ENCODE measurements around the gene KRT14. TPM values are rescaled to one million over a fixed set of nuclear protein-coding genes. Genes with fewer than 3 reads are reported as not detected.

KRT14 gene
- total and polyA plus RNA-seq, 2 experiments from 2014 or later, result not detected

GRCh38 chr17:41618341-41619035, 31.8 kb upstream of the KRT14 start:
- Histone ChIP-seq H3K4me2 (no peak overlapping the region), H2AFZ (no peak overlapping the region), H3K36me3 (ENCODE audit: insufficient read depth) (no peaks in the 10 kb centered on the region), H4K20me1 (replicated peaks; ENCODE audit: insufficient read depth) (no peaks in the 10 kb centered on the region), H3K79me2 (replicated peaks; ENCODE audit: insufficient read depth) (no peaks in the 10 kb centered on the region), H3K27ac (ENCODE audit: low read depth) (no peak overlapping the region), H3K9me2 (ENCODE audit: insufficient read depth) (no peaks in the 10 kb centered on the region), H3F3A (replicated peaks; ENCODE audit: low read depth) (no peaks in the 10 kb centered on the region), H3K4me3 (no peak overlapping the region), H3K27me3 (ENCODE audit: insufficient read depth) (no peaks in the 10 kb centered on the region), H3K4me1 (ENCODE audit: insufficient read depth) (no peaks in the 10 kb centered on the region)
- H3K4me3 Mint-ChIP-seq, result no peak overlapping the region
- peaks cover 18% of the 10 kb centered on the region for H3K27me3 Mint-ChIP-seq (ENCODE audit: insufficient read depth, low read depth, poor library complexity)
- DNase-seq (ENCODE audit: low spot score) (no peak), ATAC-seq (no peak)
- no peak for TF ChIP-seq EZH2 (IDR thresholded peaks at IDR 0.05; ENCODE audit: low read depth, unreplicated experiment)
- TF ChIP-seq, protein P1, sequence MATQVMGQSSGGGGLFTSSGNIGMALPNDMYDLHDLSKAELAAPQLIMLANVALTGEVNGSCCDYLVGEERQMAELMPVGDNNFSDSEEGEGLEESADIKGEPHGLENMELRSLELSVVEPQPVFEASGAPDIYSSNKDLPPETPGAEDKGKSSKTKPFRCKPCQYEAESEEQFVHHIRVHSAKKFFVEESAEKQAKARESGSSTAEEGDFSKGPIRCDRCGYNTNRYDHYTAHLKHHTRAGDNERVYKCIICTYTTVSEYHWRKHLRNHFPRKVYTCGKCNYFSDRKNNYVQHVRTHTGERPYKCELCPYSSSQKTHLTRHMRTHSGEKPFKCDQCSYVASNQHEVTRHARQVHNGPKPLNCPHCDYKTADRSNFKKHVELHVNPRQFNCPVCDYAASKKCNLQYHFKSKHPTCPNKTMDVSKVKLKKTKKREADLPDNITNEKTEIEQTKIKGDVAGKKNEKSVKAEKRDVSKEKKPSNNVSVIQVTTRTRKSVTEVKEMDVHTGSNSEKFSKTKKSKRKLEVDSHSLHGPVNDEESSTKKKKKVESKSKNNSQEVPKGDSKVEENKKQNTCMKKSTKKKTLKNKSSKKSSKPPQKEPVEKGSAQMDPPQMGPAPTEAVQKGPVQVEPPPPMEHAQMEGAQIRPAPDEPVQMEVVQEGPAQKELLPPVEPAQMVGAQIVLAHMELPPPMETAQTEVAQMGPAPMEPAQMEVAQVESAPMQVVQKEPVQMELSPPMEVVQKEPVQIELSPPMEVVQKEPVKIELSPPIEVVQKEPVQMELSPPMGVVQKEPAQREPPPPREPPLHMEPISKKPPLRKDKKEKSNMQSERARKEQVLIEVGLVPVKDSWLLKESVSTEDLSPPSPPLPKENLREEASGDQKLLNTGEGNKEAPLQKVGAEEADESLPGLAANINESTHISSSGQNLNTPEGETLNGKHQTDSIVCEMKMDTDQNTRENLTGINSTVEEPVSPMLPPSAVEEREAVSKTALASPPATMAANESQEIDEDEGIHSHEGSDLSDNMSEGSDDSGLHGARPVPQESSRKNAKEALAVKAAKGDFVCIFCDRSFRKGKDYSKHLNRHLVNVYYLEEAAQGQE (IDR thresholded peaks at IDR 0.05; ENCODE audit: unreplicated experiment), result no peak
- no peak for TF ChIP-seq ZNF114 (CRISPR knock-in tag; IDR thresholded peaks at IDR 0.05)
- H3K27ac Mint-ChIP-seq, result no peak overlapping the region
- H3K4me1 Mint-ChIP-seq, result peaks cover 17% of the 10 kb centered on the region; the same call in 2 of the 3 replicates
- H3K9me3 Mint-ChIP-seq, result no peaks in the 10 kb centered on the region; the same call in 2 of the 3 replicates
- no peaks in the 10 kb centered on the region for H3K36me3 Mint-ChIP-seq (ENCODE audit: low read depth)

- H3K4me3 Mint-ChIP-seq, result no peak overlapping the region
- DNase-seq (ENCODE audit: low spot score), result no peak
- Histone ChIP-seq H3K36me3 (ENCODE audit: insufficient read depth) (no peaks in the 10 kb centered on the region), H4K20me1 (replicated peaks; ENCODE audit: insufficient read depth) (no peaks in the 10 kb centered on the region), H2AFZ (no peak overlapping the region), H3K27me3 (ENCODE audit: insufficient read depth) (no peaks in the 10 kb centered on the region), H3K27ac (ENCODE audit: low read depth) (no peak overlapping the region), H3K4me2 (no peak overlapping the region), H3K4me3 (no peak overlapping the region), H3K9me2 (ENCODE audit: insufficient read depth) (no peaks in the 10 kb centered on the region), H3K4me1 (ENCODE audit: insufficient read depth) (no peaks in the 10 kb centered on the region), H3F3A (replicated peaks; ENCODE audit: low read depth) (no peaks in the 10 kb centered on the region), H3K79me2 (replicated peaks; ENCODE audit: insufficient read depth) (no peaks in the 10 kb centered on the region)
- H3K9me3 Mint-ChIP-seq, result no peaks in the 10 kb centered on the region; the same call in 2 of the 3 replicates
- peaks cover 17% of the 10 kb centered on the region; the same call in 2 of the 3 replicates for H3K4me1 Mint-ChIP-seq
- ATAC-seq, result peak; percentile 20; the same call in 2 of the 3 replicates
- H3K27ac Mint-ChIP-seq, result no peak overlapping the region
- peaks cover 21% of the 10 kb centered on the region for H3K27me3 Mint-ChIP-seq (ENCODE audit: insufficient read depth, low read depth, poor library complexity)
- H3K36me3 Mint-ChIP-seq (ENCODE audit: low read depth), result no peaks in the 10 kb centered on the region
- TF ChIP-seq EZH2 (IDR thresholded peaks at IDR 0.05; ENCODE audit: low read depth, unreplicated experiment) (no peak), NANOG (IDR thresholded peaks at IDR 0.05; ENCODE audit: borderline replicate concordance) (no peak), CREB1 (CRISPR knock-in tag; IDR thresholded peaks at IDR 0.05; ENCODE audit: low read depth) (no peak), ZNF114 (CRISPR knock-in tag; IDR thresholded peaks at IDR 0.05) (no peak), POLR2AphosphoS5 (IDR thresholded peaks at IDR 0.05; ENCODE audit: low read depth) (no peak), JUNB (IDR thresholded peaks at IDR 0.05; ENCODE audit: unreplicated experiment) (no peak), EZH2phosphoT487 (IDR thresholded peaks at IDR 0.05; ENCODE audit: unreplicated experiment) (no peak)
- TF ChIP-seq, protein P1 (IDR thresholded peaks at IDR 0.05; ENCODE audit: unreplicated experiment), result no peak
Measured at GRCh38 chr17:41617698-41618097, 31.0 kb upstream of the KRT14 start.
